NCI-H2171 treated with DMSO at 0.1 percent for 48 hours (cell line): ENCODE data around the gene P2RX3.
A peak's percentile ranks its signal among the peaks of the same experiment; 100 is the strongest.
"Not testable (repeated sequence)": the region's sequence is repeated elsewhere in the genome, so short reads cannot be mapped to it uniquely, and the experiment has no call there.

Source experiments
- DNase-seq: peaks from one replicate; lab custom pipeline; 2025; lab: John Stamatoyannopoulos, UW

The P2RX3 gene

DNA sequence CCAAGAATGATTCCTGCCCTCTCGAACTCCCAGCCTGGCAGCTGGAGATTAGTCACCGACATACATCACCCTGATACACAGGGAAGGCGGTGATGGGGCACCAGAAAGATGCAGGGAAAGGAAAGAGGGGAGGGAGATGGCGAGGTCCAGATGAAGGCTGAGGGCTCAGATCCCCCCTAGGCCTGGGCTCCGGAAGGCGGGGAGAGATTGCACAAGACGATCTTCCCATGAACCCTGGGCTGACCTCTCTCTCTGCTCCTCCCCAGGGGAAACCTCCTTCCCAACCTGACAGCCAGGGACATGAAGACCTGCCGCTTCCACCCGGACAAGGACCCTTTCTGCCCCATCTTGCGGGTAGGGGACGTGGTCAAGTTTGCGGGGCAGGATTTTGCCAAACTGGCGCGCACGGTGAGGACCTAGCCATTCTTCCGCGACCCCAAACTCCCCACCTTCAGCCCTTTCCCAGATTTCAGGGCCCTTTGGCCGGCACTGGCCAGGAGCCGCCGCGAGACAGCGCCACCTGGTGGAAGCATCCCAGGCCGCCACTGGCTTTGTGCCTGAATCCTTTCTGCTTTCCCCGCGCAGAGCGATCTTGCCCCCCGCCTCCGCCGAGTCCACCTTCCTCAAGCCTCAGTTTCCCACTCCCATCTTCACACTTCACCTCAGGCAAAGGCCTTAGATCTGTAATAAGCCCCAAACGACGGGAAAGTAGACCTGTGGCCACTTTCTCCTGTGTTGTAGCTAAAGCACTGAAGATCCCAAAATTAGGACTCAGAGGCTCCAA lies 11.5 kb downstream of the P2RX3 start:
- no peak for DNase-seq

- DNase-seq: no peak
Observed at GRCh38 chr11:57353036-57353435, 14.9 kb downstream of the P2RX3 start.

GRCh38 chr11:57353446-57353845 lies 15.3 kb downstream of the P2RX3 start:
- DNase-seq: no peak

DNA sequence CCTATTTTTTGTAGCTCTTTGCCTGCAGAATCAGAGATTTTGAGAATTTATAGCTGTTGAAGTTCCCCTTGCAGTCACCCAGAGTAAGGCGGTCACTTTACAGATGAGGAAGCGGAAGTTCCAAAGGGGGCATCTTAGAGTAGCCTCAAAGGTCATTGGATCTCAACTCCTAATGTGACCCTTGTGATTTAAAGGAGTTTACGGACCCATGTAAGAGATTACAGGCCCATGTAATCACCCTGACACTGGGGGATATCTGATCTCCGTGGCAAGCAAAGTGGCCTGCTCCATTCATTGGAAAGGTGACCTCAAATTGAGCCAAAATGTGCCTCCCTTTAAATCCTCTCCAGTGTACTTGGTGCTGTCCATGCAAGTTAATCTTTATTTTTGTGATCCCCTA lies 15.7 kb downstream of the P2RX3 start:
- DNase-seq: no peak

GRCh38 chr11:57354699-57355098 lies 16.5 kb downstream of the P2RX3 start:
- DNase-seq: peak; percentile 62

- DNase-seq: no peak
Observed at GRCh38 chr11:57356268-57356667, 18.1 kb downstream of the P2RX3 start.

GRCh38 chr11:57357310-57357709 lies 19.2 kb downstream of the P2RX3 start:
- DNase-seq: no peak

GRCh38 chr11:57357856-57358255 lies 19.7 kb downstream of the P2RX3 start:
- DNase-seq: no peak

DNA sequence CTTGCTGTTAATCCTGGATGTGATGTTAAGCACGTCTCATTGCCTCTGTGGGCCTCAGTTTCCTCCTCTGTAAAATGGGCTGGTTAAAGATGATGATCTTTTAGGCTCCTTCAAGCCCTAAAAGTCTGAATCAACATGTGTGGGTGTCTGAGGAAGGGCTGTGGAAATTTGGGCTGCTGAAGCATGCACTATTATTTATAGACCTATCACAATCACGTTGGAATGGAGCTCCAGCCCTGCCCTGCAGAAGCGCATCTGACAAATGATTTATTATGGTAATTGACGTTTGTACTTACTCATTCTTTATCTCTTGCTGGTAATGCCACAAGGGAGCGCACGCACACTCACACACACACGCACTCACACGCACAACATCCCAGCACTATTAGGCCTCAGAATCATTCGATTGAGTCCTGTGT lies 20.4 kb downstream of the P2RX3 start:
- no peak for DNase-seq

DNA sequence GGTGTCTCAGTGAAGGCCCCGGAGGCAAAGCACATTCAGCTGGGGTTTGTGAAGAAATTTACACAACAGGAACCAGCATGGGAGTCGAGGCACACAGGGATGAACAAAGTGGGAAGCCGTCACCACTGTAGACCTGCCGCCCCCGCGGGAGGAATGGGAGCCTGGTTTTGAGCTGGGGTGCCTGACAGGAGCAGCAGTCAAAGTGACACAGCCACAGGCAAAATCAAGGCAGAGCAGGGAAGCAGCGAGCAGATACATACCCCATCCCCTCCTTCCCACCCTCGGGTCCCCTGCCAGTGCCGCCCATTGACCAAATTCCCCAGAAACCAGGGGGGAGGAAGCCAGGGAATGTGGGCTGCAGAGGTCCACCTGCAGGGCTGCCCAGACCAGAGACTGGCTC lies 20.8 kb downstream of the P2RX3 start:
- no peak for DNase-seq

GRCh38 chr11:57359396-57359795 lies 21.2 kb downstream of the P2RX3 start:
- DNase-seq: no peak

DNA sequence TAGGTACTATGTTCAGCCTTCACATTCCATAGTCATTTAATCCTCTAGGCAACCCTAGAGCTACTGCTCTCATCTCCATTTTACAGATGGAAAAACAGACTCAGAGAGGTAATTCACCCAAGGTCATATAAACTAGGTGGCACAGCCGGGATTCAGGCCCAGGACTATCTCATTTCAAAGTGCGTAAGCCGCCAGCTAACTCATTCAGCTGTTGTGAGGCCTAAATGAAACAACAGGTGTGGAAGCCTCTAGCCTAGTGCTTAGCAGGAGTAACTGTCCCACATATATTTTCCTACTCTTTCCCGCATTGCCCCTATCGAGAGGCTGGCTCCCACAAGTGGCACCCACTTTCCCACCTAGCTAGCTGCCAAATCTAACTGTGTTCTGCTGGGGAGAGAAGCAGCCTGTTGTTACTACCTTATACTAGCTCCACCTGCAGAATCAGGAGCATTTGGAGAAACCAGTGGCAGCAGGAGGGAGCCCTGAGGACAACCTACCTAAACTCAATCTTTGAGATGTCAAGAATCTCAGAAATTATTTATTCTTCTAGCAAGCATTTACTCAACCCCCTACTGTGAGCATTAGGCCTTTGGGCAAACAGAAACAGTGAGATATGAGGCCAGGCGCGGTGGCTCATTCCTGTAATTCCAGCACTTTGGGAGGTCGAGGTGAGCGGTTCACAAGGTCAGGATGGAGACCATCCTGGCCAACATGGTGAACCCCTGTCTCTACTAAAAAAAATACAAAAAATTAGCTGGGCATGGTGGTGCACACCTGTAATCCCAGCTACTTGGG lies 21.9 kb downstream of the P2RX3 start:
- DNase-seq: no peak

- DNase-seq: peak; percentile 9
Observed at GRCh38 chr11:57360991-57361390, 22.8 kb downstream of the P2RX3 start.

DNA sequence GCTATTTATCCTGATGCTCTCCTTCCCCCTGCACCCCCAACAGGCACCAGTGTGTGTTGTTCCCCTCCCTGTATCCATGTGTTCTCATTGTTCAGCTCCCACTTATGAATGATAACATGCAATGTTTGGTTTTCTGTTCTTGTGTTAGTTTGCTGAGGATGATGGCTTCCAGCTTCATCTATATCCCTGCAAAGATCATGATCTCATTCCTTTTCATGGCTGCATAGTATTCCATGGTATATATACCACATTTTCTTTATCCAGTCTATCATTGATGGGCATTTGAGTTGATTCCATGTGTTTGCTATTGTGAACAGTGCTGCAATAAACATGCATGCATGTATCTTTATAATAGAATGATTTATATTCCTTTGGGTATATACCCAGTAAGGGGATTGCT lies 23.3 kb downstream of the P2RX3 start:
- DNase-seq: not testable (repeated sequence)

DNA sequence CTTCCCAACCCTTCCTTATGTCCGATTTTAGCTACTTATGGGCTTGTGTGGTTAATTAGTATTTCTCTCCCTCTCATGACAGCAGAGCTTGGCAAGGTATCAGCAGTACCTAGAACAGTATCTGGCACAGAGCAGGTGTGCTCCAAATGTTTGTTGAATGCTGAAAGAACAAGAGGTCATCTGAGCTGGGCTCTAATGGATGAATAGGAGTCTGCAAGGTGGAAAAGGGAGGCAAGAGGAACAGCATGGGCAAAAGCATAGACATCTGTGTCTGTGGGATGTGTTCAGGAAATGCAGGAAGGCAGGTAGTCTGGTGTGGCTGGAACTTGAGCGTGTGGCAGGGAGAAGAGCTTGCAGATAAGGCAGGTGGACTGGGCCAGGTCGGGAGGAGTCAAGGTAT lies 23.8 kb downstream of the P2RX3 start:
- no peak for DNase-seq

GRCh38 chr11:57363131-57364080 lies 25.3 kb downstream of the P2RX3 start:
- no peak for DNase-seq

DNA sequence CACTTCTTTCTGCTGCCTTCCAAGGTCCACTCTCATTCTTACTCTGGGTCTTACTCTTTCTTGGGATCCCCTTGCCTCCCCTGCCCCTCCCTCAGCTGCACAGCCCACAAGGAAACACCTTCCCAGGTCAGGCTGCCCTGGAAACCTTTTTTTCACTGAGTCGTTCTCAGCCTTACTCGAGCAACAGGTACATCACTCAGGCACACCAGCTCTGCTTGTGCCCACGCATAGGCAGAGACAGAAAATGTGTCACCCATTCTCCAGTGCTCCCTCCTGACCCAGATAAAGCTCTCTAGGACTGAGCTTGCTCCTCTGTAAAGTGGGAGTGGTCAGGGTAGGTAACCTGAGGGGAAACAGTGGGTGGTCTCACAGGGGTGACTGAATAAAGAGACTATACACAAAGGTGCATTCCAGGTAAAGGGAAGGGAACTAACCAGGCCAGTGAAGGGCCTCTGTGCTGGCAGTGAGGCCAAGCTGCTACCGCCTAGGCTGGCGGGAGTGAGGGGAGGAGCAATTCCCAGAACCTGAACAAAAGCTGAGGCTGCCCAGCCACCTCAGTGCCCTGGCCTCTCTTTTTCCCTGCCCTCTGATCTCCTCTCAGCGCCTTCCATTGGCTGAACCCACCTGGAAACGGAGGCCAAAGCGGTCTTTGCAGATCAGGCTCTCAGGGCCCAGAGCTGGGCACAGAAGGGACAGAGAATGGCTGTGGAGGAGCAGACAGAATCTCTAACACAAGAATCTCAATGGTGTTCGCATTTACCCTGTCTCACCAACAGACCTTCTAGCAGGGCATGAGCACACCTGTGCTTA lies 26.9 kb downstream of the P2RX3 start:
- DNase-seq: no peak

- peak; percentile 63 for DNase-seq
Observed at GRCh38 chr11:57368106-57368844, 30.1 kb downstream of the P2RX3 start.

GRCh38 chr11:57368845-57369232 lies 30.7 kb downstream of the P2RX3 start:
- no peak for DNase-seq

DNA sequence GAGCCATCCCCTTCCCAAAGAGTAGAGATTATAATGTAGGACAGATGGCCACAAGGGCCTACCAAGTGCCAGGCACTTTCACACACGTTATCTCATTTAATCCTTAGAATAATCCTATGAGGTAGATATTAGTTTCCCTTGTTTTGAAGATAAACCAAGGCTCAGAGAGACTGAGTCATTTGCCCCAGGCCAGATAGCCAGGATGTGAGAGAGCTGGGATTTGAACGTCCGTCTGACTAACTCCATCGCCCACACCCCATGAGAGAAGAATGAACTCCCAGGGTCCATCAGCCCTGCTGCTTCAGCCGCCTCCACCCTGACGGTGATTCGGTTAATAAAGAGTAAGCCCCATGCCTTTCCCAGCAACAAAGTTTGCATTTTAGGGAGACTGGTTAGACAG lies 32.1 kb downstream of the P2RX3 start:
- no peak for DNase-seq

- DNase-seq: no peak
Observed at GRCh38 chr11:57370941-57371340, 32.8 kb downstream of the P2RX3 start.
